GM19025 (cell line): ENCODE data around the gene KCNK18.
"Not testable (repeated sequence)": the region's sequence is repeated elsewhere in the genome, so short reads cannot be mapped to it uniquely, and the experiment has no call there.

ENCODE experiments used
- ATAC-seq: cut with Tn5 transposase; IDR thresholded peaks from one replicate; pipeline ENCODE4 v1.9.1; 2021; ENCODE audit warnings: mild to moderate bottlenecking, low read depth, moderate library complexity; ENCODE audit not compliant: unreplicated experiment

The KCNK18 gene

GRCh38 chr10:117217196-117217761, 20.0 kb downstream of the KCNK18 start:
- ATAC-seq, result no peak

- ATAC-seq, result no peak
Observed at GRCh38 chr10:117218654-117219053, 21.4 kb downstream of the KCNK18 start.

- no peak for ATAC-seq
Observed at GRCh38 chr10:117221156-117221711, 23.9 kb downstream of the KCNK18 start.

GRCh38 chr10:117222552-117222951, 25.3 kb downstream of the KCNK18 start:
- no peak for ATAC-seq

- ATAC-seq, result no peak
Observed at GRCh38 chr10:117222976-117223692, 25.8 kb downstream of the KCNK18 start.

GRCh38 chr10:117223693-117224430, 26.6 kb downstream of the KCNK18 start:
- no peak for ATAC-seq

GRCh38 chr10:117224881-117225280, 27.6 kb downstream of the KCNK18 start:
- ATAC-seq, result no peak

- ATAC-seq, result no peak
Observed at GRCh38 chr10:117226813-117227451, 29.6 kb downstream of the KCNK18 start.

- ATAC-seq, result no peak
Observed at GRCh38 chr10:117228210-117228609, 30.9 kb downstream of the KCNK18 start.

- ATAC-seq, result not testable (repeated sequence)
Observed at GRCh38 chr10:117230107-117230506, 32.8 kb downstream of the KCNK18 start.

- ATAC-seq, result no peak
Observed at GRCh38 chr10:117237401-117237991, 40.2 kb downstream of the KCNK18 start.

GRCh38 chr10:117239051-117239450, 41.8 kb downstream of the KCNK18 start:
- ATAC-seq, result no peak

- ATAC-seq, result no peak
Observed at GRCh38 chr10:117239721-117240620, 42.7 kb downstream of the KCNK18 start.

- ATAC-seq, result no peak
Observed at GRCh38 chr10:117240621-117241529, 43.6 kb downstream of the KCNK18 start, which contains the start of gene SLC18A2. Gene SLC18A2, plus strand, starts transcription at chr10:117241114. Its CDS starts 580 bp downstream, at chr10:117241694.

- no peak for ATAC-seq
Observed at GRCh38 chr10:117241541-117242462, 44.5 kb downstream of the KCNK18 start.

- no peak for ATAC-seq
Observed at GRCh38 chr10:117242463-117242832, 45.2 kb downstream of the KCNK18 start.

GRCh38 chr10:117246997-117247671, 49.8 kb downstream of the KCNK18 start:
- no peak for ATAC-seq
